ENCODE results near the gene CCL5. TPM values are rescaled to one million over a fixed set of nuclear protein-coding genes. Genes with fewer than 3 reads are reported as not detected.

The CCL5 gene
- total RNA-seq, 1 donor from 2014 or later, result not detected

GRCh38 chr17:35895636-35896587 lies 15.8 kb upstream of the CCL5 start:
- DNase-seq (ENCODE audit: low read depth), result no peak
- Histone ChIP-seq H3K36me3 (ENCODE audit: control insufficient read depth, insufficient read depth, low read length) (no peaks in the 10 kb centered on the region), H3K27me3 (ENCODE audit: control insufficient read depth, insufficient read depth, low read length) (no peaks in the 10 kb centered on the region), H3K4me3 (ENCODE audit: low read depth, low read length) (no peak overlapping the region)
- no peak for TF ChIP-seq CTCF (IDR thresholded peaks at IDR 0.05; ENCODE audit: insufficient read depth, low read length, poor library complexity, severe bottlenecking)

- Histone ChIP-seq H3K27me3 (ENCODE audit: control insufficient read depth, insufficient read depth, low read length) (no peaks in the 10 kb centered on the region), H3K36me3 (ENCODE audit: control insufficient read depth, insufficient read depth, low read length) (no peaks in the 10 kb centered on the region), H3K4me3 (ENCODE audit: low read depth, low read length) (no peak overlapping the region)
- no peak for DNase-seq (ENCODE audit: low read depth)
- no peak for TF ChIP-seq CTCF (IDR thresholded peaks at IDR 0.05; ENCODE audit: insufficient read depth, low read length, poor library complexity, severe bottlenecking)
Observed at GRCh38 chr17:35894206-35894605, 14.0 kb upstream of the CCL5 start.

- Histone ChIP-seq H3K27me3 (ENCODE audit: control insufficient read depth, insufficient read depth, low read length) (no peaks in the 10 kb centered on the region), H3K4me3 (ENCODE audit: low read depth, low read length) (no peak overlapping the region), H3K36me3 (ENCODE audit: control insufficient read depth, insufficient read depth, low read length) (no peaks in the 10 kb centered on the region)
- no peak for TF ChIP-seq CTCF (IDR thresholded peaks at IDR 0.05; ENCODE audit: insufficient read depth, low read length, poor library complexity, severe bottlenecking)
- DNase-seq (ENCODE audit: low read depth), result no peak
Observed at GRCh38 chr17:35893751-35894150, 13.6 kb upstream of the CCL5 start.

- no peaks in the 10 kb centered on the region for H3K36me3 ChIP-seq (ENCODE audit: control insufficient read depth, insufficient read depth, low read length)
- H3K27me3 ChIP-seq (ENCODE audit: control insufficient read depth, insufficient read depth, low read length), result no peaks in the 10 kb centered on the region
- no peak for DNase-seq (ENCODE audit: low read depth)
- no peak overlapping the region for H3K4me3 ChIP-seq (ENCODE audit: low read depth, low read length)
- TF ChIP-seq CTCF (IDR thresholded peaks at IDR 0.05; ENCODE audit: insufficient read depth, low read length, poor library complexity, severe bottlenecking), result no peak
Observed at GRCh38 chr17:35892091-35893035, 12.2 kb upstream of the CCL5 start.

- Histone ChIP-seq H3K4me3 (ENCODE audit: low read depth, low read length) (no peak overlapping the region), H3K36me3 (ENCODE audit: control insufficient read depth, insufficient read depth, low read length) (no peaks in the 10 kb centered on the region), H3K27me3 (ENCODE audit: control insufficient read depth, insufficient read depth, low read length) (no peaks in the 10 kb centered on the region)
- TF ChIP-seq CTCF (IDR thresholded peaks at IDR 0.05; ENCODE audit: insufficient read depth, low read length, poor library complexity, severe bottlenecking), result no peak
- no peak for DNase-seq (ENCODE audit: low read depth)
Observed at GRCh38 chr17:35891269-35891668, 11.1 kb upstream of the CCL5 start.

All from kidney epithelial cell (primary cell).